ENCODE measurements around the gene VASN.

VASN gene

DNA sequence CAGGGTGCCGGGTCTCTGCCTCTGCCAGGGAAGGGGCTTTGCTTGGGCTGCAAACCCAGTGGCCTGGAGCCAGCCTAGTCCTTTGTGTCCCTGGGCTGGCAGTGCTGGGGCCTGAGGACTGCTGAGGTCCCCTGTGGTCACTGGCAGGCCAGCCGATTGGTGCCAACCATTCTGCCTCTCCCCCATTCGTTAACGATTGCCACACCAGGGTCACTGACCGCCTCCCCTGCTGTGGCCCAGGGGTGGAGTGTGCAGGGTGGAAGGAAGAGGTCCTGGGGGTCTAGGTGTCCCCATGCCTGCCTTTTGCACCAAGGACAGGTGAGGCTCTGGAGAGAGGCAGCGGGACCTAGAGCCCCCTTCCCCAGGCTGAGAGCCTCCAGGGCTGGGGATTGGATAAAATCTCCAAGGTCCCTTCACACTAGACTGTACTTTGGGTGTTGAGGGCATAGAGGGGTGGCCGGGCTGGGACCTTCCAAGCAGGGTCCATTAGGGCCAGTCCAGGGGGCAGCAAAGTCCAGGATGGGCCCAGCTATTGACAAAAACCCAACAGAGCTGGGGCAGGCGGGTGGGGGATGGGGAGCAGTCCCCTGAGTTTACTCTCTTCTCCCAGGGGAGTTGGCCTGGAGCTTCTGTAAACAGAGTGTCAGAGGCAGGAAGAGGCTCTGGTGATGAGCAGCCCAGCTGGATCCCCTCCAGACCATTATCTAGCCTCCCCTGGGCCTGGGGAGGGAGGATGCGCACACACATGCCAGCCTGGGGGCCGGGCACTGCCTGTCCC is 1.1 kb downstream of the VASN start:
- Histone ChIP-seq H3K4me3 (ENCODE audit: low read length) (no peak overlapping the region), H3K4me2 (ENCODE audit: low read depth, low read length) (no peak overlapping the region), H3K9ac (ENCODE audit: low read length) (no peak overlapping the region), H3K4me1 (ENCODE audit: low read length) (no peaks in the 10 kb centered on the region), H2AFZ (ENCODE audit: low read length) (no peak overlapping the region), H3K9me2 (replicated peaks; ENCODE audit: insufficient read depth, low read length) (no peaks in the 10 kb centered on the region), H3K27ac (ENCODE audit: low read length) (no peak overlapping the region), H3F3A (ENCODE audit: insufficient read depth, low read length) (no peaks in the 10 kb centered on the region), H3K27me3 (replicated peaks; ENCODE audit: insufficient read depth, low read length) (no peaks in the 10 kb centered on the region), H3K79me2 (ENCODE audit: low read length) (peaks cover 12% of the 10 kb centered on the region), H4K20me1 (ENCODE audit: insufficient read depth, low read length) (no peaks in the 10 kb centered on the region), H3K9me3 (replicated peaks; ENCODE audit: insufficient read depth, low read length) (no peaks in the 10 kb centered on the region), H3K36me3 (replicated peaks; ENCODE audit: insufficient read depth, low read length) (no peaks in the 10 kb centered on the region)
- no peak for DNase-seq
- TF ChIP-seq EZH2phosphoT487 (IDR thresholded peaks at IDR 0.05; ENCODE audit: low read length) (no peak), EZH2 (optimal IDR thresholded peaks at IDR 0.05; ENCODE audit: low read depth, low read length) (no peak)
- TF ChIP-seq, protein P1, sequence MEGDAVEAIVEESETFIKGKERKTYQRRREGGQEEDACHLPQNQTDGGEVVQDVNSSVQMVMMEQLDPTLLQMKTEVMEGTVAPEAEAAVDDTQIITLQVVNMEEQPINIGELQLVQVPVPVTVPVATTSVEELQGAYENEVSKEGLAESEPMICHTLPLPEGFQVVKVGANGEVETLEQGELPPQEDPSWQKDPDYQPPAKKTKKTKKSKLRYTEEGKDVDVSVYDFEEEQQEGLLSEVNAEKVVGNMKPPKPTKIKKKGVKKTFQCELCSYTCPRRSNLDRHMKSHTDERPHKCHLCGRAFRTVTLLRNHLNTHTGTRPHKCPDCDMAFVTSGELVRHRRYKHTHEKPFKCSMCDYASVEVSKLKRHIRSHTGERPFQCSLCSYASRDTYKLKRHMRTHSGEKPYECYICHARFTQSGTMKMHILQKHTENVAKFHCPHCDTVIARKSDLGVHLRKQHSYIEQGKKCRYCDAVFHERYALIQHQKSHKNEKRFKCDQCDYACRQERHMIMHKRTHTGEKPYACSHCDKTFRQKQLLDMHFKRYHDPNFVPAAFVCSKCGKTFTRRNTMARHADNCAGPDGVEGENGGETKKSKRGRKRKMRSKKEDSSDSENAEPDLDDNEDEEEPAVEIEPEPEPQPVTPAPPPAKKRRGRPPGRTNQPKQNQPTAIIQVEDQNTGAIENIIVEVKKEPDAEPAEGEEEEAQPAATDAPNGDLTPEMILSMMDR (IDR thresholded peaks at IDR 0.05; ENCODE audit: low read length), result no peak

DNA sequence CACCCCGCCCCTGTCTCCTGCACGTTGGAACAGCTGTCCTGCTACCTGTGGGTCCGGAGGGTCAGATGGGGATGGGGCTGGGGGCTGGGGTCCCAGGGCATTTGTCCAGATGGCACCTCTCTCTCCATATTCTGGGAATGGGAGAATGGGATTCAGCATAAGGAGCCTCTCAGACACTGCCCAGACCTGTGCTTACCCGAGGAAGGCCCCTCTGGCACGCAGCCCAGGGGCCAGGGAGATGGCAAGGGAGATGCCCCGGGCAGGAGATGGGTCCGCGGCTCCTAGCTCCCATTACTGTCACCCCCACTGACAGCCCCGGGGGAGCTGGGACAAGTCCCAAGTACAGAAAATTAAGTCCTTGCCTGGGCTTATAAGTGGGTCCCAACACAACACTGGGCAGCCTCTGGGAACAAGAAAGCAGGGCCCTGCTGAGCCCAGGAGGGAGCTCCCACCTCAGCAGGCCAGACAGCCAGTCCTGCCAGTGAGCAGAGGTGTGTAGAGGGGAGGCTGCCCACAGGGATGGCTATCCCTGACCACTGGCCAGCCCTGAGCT is 1.8 kb downstream of the VASN start:
- Histone ChIP-seq H3F3A (ENCODE audit: insufficient read depth, low read length) (no peaks in the 10 kb centered on the region), H3K4me1 (ENCODE audit: low read length) (no peaks in the 10 kb centered on the region)

DNA sequence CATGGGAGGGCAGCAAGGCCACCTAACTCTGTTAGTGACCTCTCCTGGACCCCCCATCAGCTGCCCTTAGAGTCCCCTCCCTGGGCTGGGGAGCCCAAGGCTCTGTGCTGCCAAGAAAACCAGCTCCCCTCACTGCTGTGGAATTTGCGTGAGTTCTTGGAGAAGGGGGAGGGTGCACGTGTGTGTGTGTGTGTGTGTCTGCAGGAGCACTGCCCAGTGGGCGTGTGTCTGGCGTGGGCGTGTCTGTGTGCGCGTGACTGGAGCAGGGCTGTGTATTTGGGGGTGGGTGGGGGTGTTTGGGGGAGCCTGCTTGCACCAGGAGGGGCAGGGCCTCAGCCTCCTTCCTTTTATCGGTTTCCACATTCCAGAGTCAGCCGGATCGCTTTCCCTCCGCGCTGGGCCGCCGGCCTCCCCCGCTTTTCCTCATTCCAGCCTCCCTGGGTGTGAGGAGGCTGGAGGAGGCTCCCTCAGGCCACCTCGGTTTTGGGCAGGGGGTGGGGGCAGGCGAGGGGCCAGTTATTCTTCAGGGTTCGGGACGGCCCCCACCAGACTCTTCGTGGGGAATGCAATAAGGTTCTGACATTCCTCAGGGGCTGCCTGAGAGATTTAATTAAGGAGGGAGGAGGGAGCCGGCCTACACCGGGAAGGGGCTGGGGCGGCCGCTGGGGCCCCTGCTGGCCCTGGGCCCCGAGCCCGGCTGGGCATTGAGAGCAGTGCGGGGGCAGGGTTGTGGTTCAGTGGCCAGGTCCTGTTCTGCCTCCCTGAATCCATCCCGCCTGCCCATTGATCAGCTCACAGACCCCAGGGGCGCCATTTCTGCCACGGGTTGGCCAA is 2.5 kb downstream of the VASN start:
- Histone ChIP-seq H3K9ac (ENCODE audit: low read length) (no peak overlapping the region), H3K27me3 (replicated peaks; ENCODE audit: insufficient read depth, low read length) (no peaks in the 10 kb centered on the region), H3K36me3 (replicated peaks; ENCODE audit: insufficient read depth, low read length) (no peaks in the 10 kb centered on the region), H3K4me1 (ENCODE audit: low read length) (no peaks in the 10 kb centered on the region), H2AFZ (ENCODE audit: low read length) (no peak overlapping the region), H3K4me3 (ENCODE audit: low read length) (no peak overlapping the region), H3K4me2 (ENCODE audit: low read depth, low read length) (no peak overlapping the region), H3K9me3 (replicated peaks; ENCODE audit: insufficient read depth, low read length) (no peaks in the 10 kb centered on the region), H4K20me1 (ENCODE audit: insufficient read depth, low read length) (no peaks in the 10 kb centered on the region), H3K27ac (ENCODE audit: low read length) (no peak overlapping the region), H3K9me2 (replicated peaks; ENCODE audit: insufficient read depth, low read length) (no peaks in the 10 kb centered on the region), H3F3A (ENCODE audit: insufficient read depth, low read length) (no peaks in the 10 kb centered on the region), H3K79me2 (ENCODE audit: low read length) (peaks cover 12% of the 10 kb centered on the region)
- no peak for DNase-seq
- TF ChIP-seq, protein P1 (IDR thresholded peaks at IDR 0.05; ENCODE audit: low read length), result no peak
- TF ChIP-seq EZH2 (optimal IDR thresholded peaks at IDR 0.05; ENCODE audit: low read depth, low read length), result no peak
- TF ChIP-seq EZH2phosphoT487 (IDR thresholded peaks at IDR 0.05; ENCODE audit: low read length), result no peak

More for the DNA sequence above, 1.8 kb downstream of the VASN start:
- no peak overlapping the region for H3K27ac ChIP-seq (ENCODE audit: low read length)
- TF ChIP-seq, protein P1 (IDR thresholded peaks at IDR 0.05; ENCODE audit: low read length), result no peak
- no peak for TF ChIP-seq EZH2 (optimal IDR thresholded peaks at IDR 0.05; ENCODE audit: low read depth, low read length)
- no peak for TF ChIP-seq EZH2phosphoT487 (IDR thresholded peaks at IDR 0.05; ENCODE audit: low read length)
- no peak overlapping the region for H2AFZ ChIP-seq (ENCODE audit: low read length)
- no peaks in the 10 kb centered on the region for H3K27me3 ChIP-seq (replicated peaks; ENCODE audit: insufficient read depth, low read length)
- H3K9me2 ChIP-seq (replicated peaks; ENCODE audit: insufficient read depth, low read length), result no peaks in the 10 kb centered on the region
- H3K79me2 ChIP-seq (ENCODE audit: low read length), result peaks cover 12% of the 10 kb centered on the region
- DNase-seq, result no peak
- H3K9me3 ChIP-seq (replicated peaks; ENCODE audit: insufficient read depth, low read length), result no peaks in the 10 kb centered on the region
- no peak overlapping the region for H3K9ac ChIP-seq (ENCODE audit: low read length)
- H3K36me3 ChIP-seq (replicated peaks; ENCODE audit: insufficient read depth, low read length), result no peaks in the 10 kb centered on the region
- H3K4me2 ChIP-seq (ENCODE audit: low read depth, low read length), result no peak overlapping the region
- no peak overlapping the region for H3K4me3 ChIP-seq (ENCODE audit: low read length)
- H4K20me1 ChIP-seq (ENCODE audit: insufficient read depth, low read length), result no peaks in the 10 kb centered on the region
